HepG2 (cell line): Measurements from ENCODE around the gene RNF10. TPM values are rescaled to one million over a fixed set of nuclear protein-coding genes. Genes with fewer than 3 reads are reported as not detected.

ENCODE experiments used
- CBFB ChIP-seq: sonication (generic); formaldehyde crosslinking; IDR thresholded peaks from 2 replicates; pipeline ENCODE4 v1.4.0; 2020; ENCODE audit warnings: missing genetic modification reagents
- CENPT ChIP-seq: sonication (generic); formaldehyde crosslinking; IDR thresholded peaks from 2 replicates; pipeline ENCODE4 v1.8.0; 2022; ENCODE audit warnings: low read depth, mild to moderate bottlenecking, moderate library complexity, missing genetic modification reagents
- FOSL2 ChIP-seq: sonication (generic); formaldehyde crosslinking; IDR thresholded peaks from 2 replicates; pipeline ENCODE4 v1.4.0; 2020; ENCODE audit warnings: missing genetic modification reagents
- KDM3A ChIP-seq: IDR thresholded peaks from 2 replicates; pipeline ENCODE4 v1.6.1; 2018; ENCODE audit warnings: low read depth, missing compliant biosample characterization
- KDM6A ChIP-seq: IDR thresholded peaks from 2 replicates; pipeline ENCODE4 v1.6.1; 2016; ENCODE audit warnings: low read depth
- MTF2 ChIP-seq: sonication (generic); formaldehyde crosslinking; IDR thresholded peaks from 2 replicates; pipeline ENCODE4 v1.5.0; 2020; ENCODE audit warnings: missing genetic modification reagents, borderline replicate concordance
- NONO ChIP-seq, 2 experiments: fragments of 450-650 bp in 1 of 2; sonication (generic) in 1 of 2; formaldehyde crosslinking in 1 of 2; IDR thresholded peaks in 1 of 2; conservative IDR thresholded peaks in 1 of 2; 2 replicates each; pipeline versions ENCODE4 v1.6.1 to v1.8.0; 2017 to 2022; ENCODE audit warnings: mild to moderate bottlenecking in 1 of 2, missing genetic modification reagents in 1 of 2, moderate library complexity in 1 of 2
- POLR2AphosphoS2 ChIP-seq: IDR thresholded peaks from 2 replicates; pipeline ENCODE4 v1.6.1; 2011; ENCODE audit warnings: low read depth, low read length, improper control_type of control experiment
- RELA ChIP-seq: sonication (generic); formaldehyde crosslinking; IDR thresholded peaks from 2 replicates; pipeline ENCODE4 v1.4.0; 2020; ENCODE audit warnings: missing genetic modification reagents
- SCMH1 ChIP-seq: sonication (generic); formaldehyde crosslinking; IDR thresholded peaks from 2 replicates; pipeline ENCODE4 v1.9.0; 2021; ENCODE audit warnings: missing genetic modification reagents, mild to moderate bottlenecking, borderline replicate concordance
- SP140L ChIP-seq: sonication (generic); formaldehyde crosslinking; IDR thresholded peaks from 2 replicates; pipeline ENCODE4 v1.4.0; 2020; ENCODE audit warnings: missing genetic modification reagents, borderline replicate concordance
- TAF15 ChIP-seq: fragments of 200-400 bp; formaldehyde crosslinking; IDR thresholded peaks from one replicate; pipeline ENCODE4 v1.6.1; 2018; ENCODE audit warnings: mild to moderate bottlenecking, low read depth, low read length; ENCODE audit not compliant: poor library complexity, severe bottlenecking
- YEATS2 ChIP-seq: sonication (generic); formaldehyde crosslinking; IDR thresholded peaks from 2 replicates; pipeline ENCODE4 v1.4.0; 2020; ENCODE audit warnings: missing genetic modification reagents, borderline replicate concordance
- ZNF431 ChIP-seq: sonication (generic); formaldehyde crosslinking; IDR thresholded peaks from 2 replicates; pipeline ENCODE4 v1.9.0; 2022; ENCODE audit warnings: missing genetic modification reagents, low read depth, mild to moderate bottlenecking, borderline replicate concordance
- ZNF543 ChIP-seq: sonication (generic); formaldehyde crosslinking; IDR thresholded peaks from 2 replicates; pipeline ENCODE4 v1.4.0; 2020; ENCODE audit warnings: mild to moderate bottlenecking, missing genetic modification reagents
- ZNF619 ChIP-seq: sonication (generic); formaldehyde crosslinking; IDR thresholded peaks from 2 replicates; pipeline ENCODE4 v1.4.0; 2020; ENCODE audit warnings: mild to moderate bottlenecking, missing genetic modification reagents
- ZNF674 ChIP-seq: sonication (generic); formaldehyde crosslinking; IDR thresholded peaks from 2 replicates; pipeline ENCODE4 v1.5.0; 2020; ENCODE audit warnings: low read depth, mild to moderate bottlenecking, missing genetic modification reagents
- polyA plus RNA-seq, 8 experiments: library from polyadenylated mRNA; depleted of rRNA in 3 of 8; stranded (reverse) in 7 of 8; unstranded in 1 of 8; fragments of >200 nt; fragmentation: Illumina TruSeq in 4 of 8; extraction: Trizol in 4 of 8; gene quantifications; 2 replicates each; pipeline versions ENCODE4 v1.2.1 to v1.2.3, GENCODE V29; 2011 to 2016; ENCODE audit warnings: low read depth in 4 of 8, missing spikeins in 1 of 8, mixed read lengths in 1 of 8; ENCODE audit not compliant: insufficient read depth in 1 of 8
- total RNA-seq, 5 experiments: library from RNA; depleted of rRNA; stranded (reverse); fragments of >200 nt; fragmentation: Illumina TruSeq; extraction: Trizol; gene quantifications; 2 replicates each; pipeline ENCODE4 v1.2.3, GENCODE V29; 2016; ENCODE audit warnings: low read depth in 1 of 5
- TF ChIP-seq, protein P1 (sequence below): sonication (generic); formaldehyde crosslinking; IDR thresholded peaks from 2 replicates; pipeline ENCODE4 v1.5.1; 2020; ENCODE audit warnings: mild to moderate bottlenecking, missing genetic modification reagents, moderate library complexity
- TF ChIP-seq, protein P2 (sequence below): sonication (generic); formaldehyde crosslinking; IDR thresholded peaks from 2 replicates; pipeline ENCODE4 v1.8.1; 2022; ENCODE audit warnings: low read depth, mild to moderate bottlenecking, missing genetic modification reagents
- TF ChIP-seq, protein P3 (sequence below): sonication (generic); formaldehyde crosslinking; IDR thresholded peaks from 2 replicates; pipeline ENCODE4 v1.5.0; 2020; ENCODE audit warnings: mild to moderate bottlenecking, missing genetic modification reagents, borderline replicate concordance

RNF10 gene
- total and polyA plus RNA-seq, 2 of the 13 experiments (the other 11 are each of a cell fraction or from before 2014, with no cell fraction given): 62.5 to 88.0 TPM

DNA sequence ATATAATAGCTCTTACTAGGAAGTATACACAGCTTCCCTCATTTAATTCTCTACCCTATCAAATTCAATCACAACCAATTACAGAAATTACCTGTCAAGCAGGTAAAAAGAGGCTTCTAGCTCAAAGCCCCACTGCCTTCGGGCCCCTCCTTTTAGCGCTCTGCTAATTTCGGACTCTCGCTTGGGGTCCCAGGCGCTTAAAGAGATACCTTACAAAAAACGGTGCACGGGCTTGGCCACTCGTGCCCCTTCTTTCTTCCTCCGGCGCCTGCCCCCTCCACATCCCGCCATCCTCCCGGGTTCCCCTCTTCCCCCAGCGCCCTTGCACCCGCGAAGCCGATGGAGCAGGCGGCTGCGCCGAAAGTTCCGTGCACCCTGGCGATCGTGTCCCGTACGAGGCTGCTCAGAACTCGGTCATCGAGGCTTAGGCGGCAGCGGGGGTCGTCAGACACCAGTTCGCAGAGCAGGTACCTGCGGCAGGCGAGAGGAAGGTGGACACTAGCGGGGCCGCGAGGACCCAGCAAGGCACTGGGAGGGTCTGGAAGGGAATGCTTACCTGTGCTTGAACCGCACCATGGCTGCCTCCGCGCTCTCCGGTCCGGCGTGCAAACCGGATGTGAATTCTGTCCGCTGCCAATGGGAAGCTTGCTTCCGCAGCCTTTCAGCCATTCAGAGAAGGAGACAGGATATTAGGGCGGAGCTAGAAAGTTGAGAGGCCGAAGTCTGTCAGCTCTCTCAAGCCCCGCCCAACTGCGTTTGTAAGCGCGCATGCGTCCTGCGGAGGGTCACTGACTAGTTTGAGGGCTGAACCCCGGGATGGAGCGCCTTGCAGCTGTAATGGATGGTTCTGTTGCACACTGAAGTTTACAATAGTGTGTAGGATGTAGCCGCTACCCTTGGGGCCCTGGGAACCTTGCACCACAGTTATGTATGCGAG, 46.9 kb downstream of the RNF10 start, which contains the start of gene POP5 (continued):
- TF ChIP-seq, protein P1, sequence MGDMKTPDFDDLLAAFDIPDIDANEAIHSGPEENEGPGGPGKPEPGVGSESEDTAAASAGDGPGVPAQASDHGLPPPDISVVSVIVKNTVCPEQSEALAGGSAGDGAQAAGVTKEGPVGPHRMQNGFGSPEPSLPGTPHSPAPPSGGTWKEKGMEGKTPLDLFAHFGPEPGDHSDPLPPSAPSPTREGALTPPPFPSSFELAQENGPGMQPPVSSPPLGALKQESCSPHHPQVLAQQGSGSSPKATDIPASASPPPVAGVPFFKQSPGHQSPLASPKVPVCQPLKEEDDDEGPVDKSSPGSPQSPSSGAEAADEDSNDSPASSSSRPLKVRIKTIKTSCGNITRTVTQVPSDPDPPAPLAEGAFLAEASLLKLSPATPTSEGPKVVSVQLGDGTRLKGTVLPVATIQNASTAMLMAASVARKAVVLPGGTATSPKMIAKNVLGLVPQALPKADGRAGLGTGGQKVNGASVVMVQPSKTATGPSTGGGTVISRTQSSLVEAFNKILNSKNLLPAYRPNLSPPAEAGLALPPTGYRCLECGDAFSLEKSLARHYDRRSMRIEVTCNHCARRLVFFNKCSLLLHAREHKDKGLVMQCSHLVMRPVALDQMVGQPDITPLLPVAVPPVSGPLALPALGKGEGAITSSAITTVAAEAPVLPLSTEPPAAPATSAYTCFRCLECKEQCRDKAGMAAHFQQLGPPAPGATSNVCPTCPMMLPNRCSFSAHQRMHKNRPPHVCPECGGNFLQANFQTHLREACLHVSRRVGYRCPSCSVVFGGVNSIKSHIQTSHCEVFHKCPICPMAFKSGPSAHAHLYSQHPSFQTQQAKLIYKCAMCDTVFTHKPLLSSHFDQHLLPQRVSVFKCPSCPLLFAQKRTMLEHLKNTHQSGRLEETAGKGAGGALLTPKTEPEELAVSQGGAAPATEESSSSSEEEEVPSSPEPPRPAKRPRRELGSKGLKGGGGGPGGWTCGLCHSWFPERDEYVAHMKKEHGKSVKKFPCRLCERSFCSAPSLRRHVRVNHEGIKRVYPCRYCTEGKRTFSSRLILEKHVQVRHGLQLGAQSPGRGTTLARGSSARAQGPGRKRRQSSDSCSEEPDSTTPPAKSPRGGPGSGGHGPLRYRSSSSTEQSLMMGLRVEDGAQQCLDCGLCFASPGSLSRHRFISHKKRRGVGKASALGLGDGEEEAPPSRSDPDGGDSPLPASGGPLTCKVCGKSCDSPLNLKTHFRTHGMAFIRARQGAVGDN (CRISPR knock-in tag): peak; percentile 90
- TF ChIP-seq CBFB (0 out of 2 replicates have a peak, but pooled peaks have one; percentile 45), NONO (IDR thresholded peaks at IDR 0.05) (no peak), NONO (CRISPR knock-in tag; conservative IDR thresholded peaks at IDR 0.05) (peak; percentile 91), RELA (CRISPR knock-in tag) (no peak), SCMH1 (CRISPR knock-in tag) (no peak), ZNF619 (CRISPR knock-in tag) (peak; percentile 76; the same call in 1 of the 2 replicates), YEATS2 (no peak), TAF15 (no peak), ZNF431 (CRISPR knock-in tag) (no peak), ZNF543 (CRISPR knock-in tag) (no peak), KDM6A (CRISPR knock-in tag) (no peak), FOSL2 (CRISPR knock-in tag) (no peak; the same call in 1 of the 2 replicates), CENPT (CRISPR knock-in tag) (peak; percentile 30; the same call in 1 of the 2 replicates), KDM3A (CRISPR knock-in tag) (no peak), POLR2AphosphoS2 (peak; percentile 79; the same call in 1 of the 2 replicates), SP140L (CRISPR knock-in tag) (no peak), MTF2 (CRISPR knock-in tag) (no peak), ZNF674 (no peak)
- TF ChIP-seq, protein P2, sequence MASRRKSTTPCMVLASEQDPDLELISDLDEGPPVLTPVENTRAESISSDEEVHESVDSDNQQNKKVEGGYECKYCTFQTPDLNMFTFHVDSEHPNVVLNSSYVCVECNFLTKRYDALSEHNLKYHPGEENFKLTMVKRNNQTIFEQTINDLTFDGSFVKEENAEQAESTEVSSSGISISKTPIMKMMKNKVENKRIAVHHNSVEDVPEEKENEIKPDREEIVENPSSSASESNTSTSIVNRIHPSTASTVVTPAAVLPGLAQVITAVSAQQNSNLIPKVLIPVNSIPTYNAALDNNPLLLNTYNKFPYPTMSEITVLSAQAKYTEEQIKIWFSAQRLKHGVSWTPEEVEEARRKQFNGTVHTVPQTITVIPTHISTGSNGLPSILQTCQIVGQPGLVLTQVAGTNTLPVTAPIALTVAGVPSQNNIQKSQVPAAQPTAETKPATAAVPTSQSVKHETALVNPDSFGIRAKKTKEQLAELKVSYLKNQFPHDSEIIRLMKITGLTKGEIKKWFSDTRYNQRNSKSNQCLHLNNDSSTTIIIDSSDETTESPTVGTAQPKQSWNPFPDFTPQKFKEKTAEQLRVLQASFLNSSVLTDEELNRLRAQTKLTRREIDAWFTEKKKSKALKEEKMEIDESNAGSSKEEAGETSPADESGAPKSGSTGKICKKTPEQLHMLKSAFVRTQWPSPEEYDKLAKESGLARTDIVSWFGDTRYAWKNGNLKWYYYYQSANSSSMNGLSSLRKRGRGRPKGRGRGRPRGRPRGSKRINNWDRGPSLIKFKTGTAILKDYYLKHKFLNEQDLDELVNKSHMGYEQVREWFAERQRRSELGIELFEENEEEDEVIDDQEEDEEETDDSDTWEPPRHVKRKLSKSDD: no peak
- TF ChIP-seq, protein P3, sequence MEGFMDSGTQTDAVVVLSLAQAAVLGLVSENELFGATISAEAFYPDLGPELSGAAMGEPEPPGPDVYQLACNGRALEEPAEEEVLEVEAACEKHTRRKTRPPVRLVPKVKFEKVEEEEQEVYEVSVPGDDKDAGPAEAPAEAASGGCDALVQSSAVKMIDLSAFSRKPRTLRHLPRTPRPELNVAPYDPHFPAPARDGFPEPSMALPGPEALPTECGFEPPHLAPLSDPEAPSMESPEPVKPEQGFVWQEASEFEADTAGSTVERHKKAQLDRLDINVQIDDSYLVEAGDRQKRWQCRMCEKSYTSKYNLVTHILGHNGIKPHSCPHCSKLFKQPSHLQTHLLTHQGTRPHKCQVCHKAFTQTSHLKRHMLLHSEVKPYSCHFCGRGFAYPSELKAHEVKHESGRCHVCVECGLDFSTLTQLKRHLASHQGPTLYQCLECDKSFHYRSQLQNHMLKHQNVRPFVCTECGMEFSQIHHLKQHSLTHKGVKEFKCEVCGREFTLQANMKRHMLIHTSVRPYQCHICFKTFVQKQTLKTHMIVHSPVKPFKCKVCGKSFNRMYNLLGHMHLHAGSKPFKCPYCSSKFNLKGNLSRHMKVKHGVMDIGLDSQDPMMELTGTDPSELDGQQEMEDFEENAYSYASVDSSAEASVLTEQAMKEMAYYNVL (CRISPR knock-in tag): no peak
